Fibroblast of mammary gland (primary cell): ENCODE data around the gene RAD50.
"Not testable (repeated sequence)": the region's sequence is repeated elsewhere in the genome, so short reads cannot be mapped to it uniquely, and the experiment has no call there.

ENCODE experiments used
- DNase-seq: peaks from one replicate; pipeline ENCODE4 v3.0.0-alpha.2; 2010; ENCODE audit warnings: low read depth
- H3K4me3 ChIP-seq: 2 replicates; pipeline ENCODE4 v1.5.1; 2011; ENCODE audit warnings: low read depth, mild to moderate bottlenecking, low read length, moderate library complexity; ENCODE audit not compliant: control insufficient read depth
- CTCF ChIP-seq: conservative IDR thresholded peaks from 2 replicates; pipeline ENCODE4 v1.5.1; 2011; ENCODE audit warnings: low read depth, low read length, inconsistent platforms; ENCODE audit not compliant: control insufficient read depth, insufficient read depth

RAD50 gene

GRCh38 chr5:132612846-132613245 is 56.1 kb downstream of the RAD50 start:
- no peak for DNase-seq
- TF ChIP-seq CTCF, result no peak
- no peak overlapping the region for H3K4me3 ChIP-seq

GRCh38 chr5:132621699-132622098 is 64.9 kb downstream of the RAD50 start:
- no peak overlapping the region for H3K4me3 ChIP-seq
- no peak for TF ChIP-seq CTCF
- no peak for DNase-seq

GRCh38 chr5:132622608-132623007 is 65.8 kb downstream of the RAD50 start:
- no peak for TF ChIP-seq CTCF
- DNase-seq, result no peak
- no peak overlapping the region for H3K4me3 ChIP-seq

- H3K4me3 ChIP-seq, result no peak overlapping the region
- DNase-seq, result no peak
- TF ChIP-seq CTCF, result no peak
These were observed 70.7 kb downstream of the RAD50 start for GRCh38 chr5:132627470-132627869.

GRCh38 chr5:132628814-132629213 is 72.0 kb downstream of the RAD50 start:
- TF ChIP-seq CTCF, result no peak
- DNase-seq, result no peak
- no peak overlapping the region for H3K4me3 ChIP-seq

- no peak overlapping the region for H3K4me3 ChIP-seq
- no peak for TF ChIP-seq CTCF
- no peak for DNase-seq
These were observed 72.6 kb downstream of the RAD50 start for GRCh38 chr5:132629230-132629944.

GRCh38 chr5:132633587-132633986 is 76.8 kb downstream of the RAD50 start:
- not testable (repeated sequence) for DNase-seq, H3K4me3 ChIP-seq
